ENCODE measurements around the gene EEPD1. TPM values are rescaled to one million over a fixed set of nuclear protein-coding genes. Genes with fewer than 3 reads are reported as not detected.

Gene EEPD1
- total RNA-seq, 4 donors from 2014 or later: 2.2 to 9.3 (median 6.2) TPM

DNA sequence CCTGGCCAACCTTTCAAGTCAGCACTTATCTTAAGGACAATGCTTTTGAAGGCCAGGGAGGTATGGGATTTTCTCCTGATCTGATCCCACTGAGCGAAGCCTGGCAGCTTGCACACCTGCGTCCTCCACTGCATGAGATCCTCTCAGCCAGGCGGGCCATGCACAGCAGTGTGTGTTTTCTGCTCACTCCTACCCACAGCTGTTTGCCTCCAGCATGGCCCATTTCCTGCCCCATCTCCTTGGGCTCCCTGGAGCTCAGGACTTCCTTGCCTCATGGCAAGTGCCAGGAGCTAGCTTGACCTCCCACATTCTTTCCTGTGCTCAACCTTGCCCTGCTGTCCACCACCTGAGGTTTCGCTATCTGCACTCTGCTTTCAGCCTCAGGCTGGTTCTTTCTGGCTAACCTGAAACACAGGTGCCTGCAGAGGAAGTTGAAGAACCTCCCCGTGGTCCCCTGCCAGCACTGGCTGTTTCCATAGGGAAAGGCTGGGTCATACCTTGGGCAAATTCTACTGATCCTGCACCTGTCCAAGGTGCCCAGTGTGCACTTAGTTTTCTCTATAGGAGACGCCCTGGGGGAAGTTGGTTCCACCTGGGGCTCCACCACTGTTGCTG lies 43.9 kb upstream of the EEPD1 start:
- H3K4me1 ChIP-seq: no peaks in the 10 kb centered on the region
- no peaks in the 10 kb centered on the region for H3K36me3 ChIP-seq
- intact Hi-C loops (cut with DNase I): no loop called here
- no peaks in the 10 kb centered on the region for H3K9me3 ChIP-seq
- no peak for DNase-seq
- WGBS, 2 donors: 74 to 76% methylated on average over 6 of the region's 6 CpGs
- no peak overlapping the region for H3K27ac ChIP-seq
- TF ChIP-seq POLR2A (IDR thresholded peaks at IDR 0.05): no peak
- TF ChIP-seq, protein P1, sequence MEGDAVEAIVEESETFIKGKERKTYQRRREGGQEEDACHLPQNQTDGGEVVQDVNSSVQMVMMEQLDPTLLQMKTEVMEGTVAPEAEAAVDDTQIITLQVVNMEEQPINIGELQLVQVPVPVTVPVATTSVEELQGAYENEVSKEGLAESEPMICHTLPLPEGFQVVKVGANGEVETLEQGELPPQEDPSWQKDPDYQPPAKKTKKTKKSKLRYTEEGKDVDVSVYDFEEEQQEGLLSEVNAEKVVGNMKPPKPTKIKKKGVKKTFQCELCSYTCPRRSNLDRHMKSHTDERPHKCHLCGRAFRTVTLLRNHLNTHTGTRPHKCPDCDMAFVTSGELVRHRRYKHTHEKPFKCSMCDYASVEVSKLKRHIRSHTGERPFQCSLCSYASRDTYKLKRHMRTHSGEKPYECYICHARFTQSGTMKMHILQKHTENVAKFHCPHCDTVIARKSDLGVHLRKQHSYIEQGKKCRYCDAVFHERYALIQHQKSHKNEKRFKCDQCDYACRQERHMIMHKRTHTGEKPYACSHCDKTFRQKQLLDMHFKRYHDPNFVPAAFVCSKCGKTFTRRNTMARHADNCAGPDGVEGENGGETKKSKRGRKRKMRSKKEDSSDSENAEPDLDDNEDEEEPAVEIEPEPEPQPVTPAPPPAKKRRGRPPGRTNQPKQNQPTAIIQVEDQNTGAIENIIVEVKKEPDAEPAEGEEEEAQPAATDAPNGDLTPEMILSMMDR (IDR thresholded peaks at IDR 0.05): no peak
- H3K4me3 ChIP-seq (replicated peaks in 1 of 3): no peak overlapping the region
- H3K27me3 ChIP-seq: no peaks in the 10 kb centered on the region

DNA sequence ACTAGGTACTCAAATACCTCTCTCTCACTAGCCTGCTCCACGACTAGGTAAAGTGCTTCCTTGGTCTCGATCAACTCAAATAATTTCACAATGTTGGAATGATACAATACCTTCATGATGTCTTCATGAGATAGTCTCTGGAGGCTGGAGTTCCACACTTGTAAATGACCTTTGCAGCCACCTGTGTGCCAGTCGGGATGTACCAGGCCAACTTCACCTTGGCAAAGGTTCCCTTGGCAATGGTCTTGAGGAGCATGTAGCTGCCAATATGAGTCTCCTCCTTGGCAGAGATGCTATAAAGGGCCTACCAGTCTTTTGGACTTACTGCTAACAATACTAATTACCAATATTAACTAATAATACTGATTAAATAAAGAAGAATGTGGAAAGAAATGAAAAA lies 42.5 kb upstream of the EEPD1 start:
- intact Hi-C loops (cut with DNase I): no loop called here
- H3K36me3 ChIP-seq: no peaks in the 10 kb centered on the region
- peaks cover 0 to 2% of the 10 kb centered on the region in 2 donors for H3K4me1 ChIP-seq
- no peak overlapping the region for H3K27ac ChIP-seq
- WGBS, 2 donors: 83 to 84% methylated on average over 3 of the region's 3 CpGs
- H3K9me3 ChIP-seq: no peaks in the 10 kb centered on the region
- no peak for DNase-seq
- TF ChIP-seq POLR2A (IDR thresholded peaks at IDR 0.05): no peak
- TF ChIP-seq, protein P1 (IDR thresholded peaks at IDR 0.05): no peak
- H3K4me3 ChIP-seq (replicated peaks in 1 of 3): no peak overlapping the region
- H3K27me3 ChIP-seq: no peaks in the 10 kb centered on the region

DNA sequence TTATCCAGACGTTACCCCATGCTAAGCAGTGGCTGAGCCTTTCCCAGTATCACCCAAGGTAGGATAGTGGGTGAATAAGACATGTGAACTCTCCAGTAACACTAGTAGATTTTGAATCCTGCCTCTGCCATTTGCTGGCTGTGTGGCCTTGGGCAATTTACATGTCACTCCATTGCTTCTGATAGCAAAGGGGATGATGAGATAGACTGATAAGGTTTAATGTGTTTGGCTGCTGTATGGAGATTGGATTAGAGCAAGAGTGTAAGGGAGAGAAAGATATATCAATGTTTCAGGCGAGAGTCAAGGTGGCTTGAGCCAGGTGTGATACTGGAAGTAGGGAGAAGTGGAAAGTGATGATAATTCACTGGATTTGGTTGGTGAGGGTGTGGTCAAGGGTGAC lies 40.1 kb upstream of the EEPD1 start:
- TF ChIP-seq, protein P1 (IDR thresholded peaks at IDR 0.05): no peak
- TF ChIP-seq POLR2A (IDR thresholded peaks at IDR 0.05): no peak
- intact Hi-C loops (cut with DNase I): no loop called here
- Histone ChIP-seq H3K9me3 (no peaks in the 10 kb centered on the region), H3K27me3 (no peaks in the 10 kb centered on the region), H3K4me3 (replicated peaks in 1 of 3) (no peak overlapping the region), H3K27ac (no peak overlapping the region), H3K36me3 (no peaks in the 10 kb centered on the region), H3K4me1 (peaks cover 0 to 18% of the 10 kb centered on the region in 2 donors)
- 88 to 89% methylated on average over 2 of the region's 2 CpGs for WGBS, 2 donors
- no peak for DNase-seq

DNA sequence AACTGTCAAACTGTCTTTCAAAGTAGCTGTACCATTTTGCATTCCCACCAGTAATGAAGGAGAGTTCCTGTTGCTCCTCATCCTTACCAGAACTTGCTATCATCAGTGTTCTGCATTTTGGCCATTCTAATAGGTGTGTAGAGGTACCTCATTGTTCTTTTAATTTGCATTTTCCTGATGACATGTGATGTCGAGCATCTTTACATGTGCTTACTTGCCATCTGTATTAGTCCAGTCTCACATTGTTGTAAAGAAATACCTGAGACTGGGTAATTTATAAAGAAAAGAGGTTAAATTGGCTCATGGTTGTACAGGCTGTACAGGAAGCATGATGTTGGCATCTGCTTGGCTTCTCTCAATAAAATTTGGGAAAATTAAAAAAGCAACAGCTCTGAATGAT lies 38.7 kb upstream of the EEPD1 start:
- intact Hi-C loops (cut with DNase I): no loop called here
- DNase-seq: no peak
- Histone ChIP-seq H3K4me3 (replicated peaks in 1 of 3) (no peak overlapping the region), H3K27me3 (no peaks in the 10 kb centered on the region), H3K36me3 (no peaks in the 10 kb centered on the region), H3K9me3 (no peaks in the 10 kb centered on the region), H3K27ac (no peak overlapping the region), H3K4me1 (peaks cover 0 to 18% of the 10 kb centered on the region in 2 donors)
- TF ChIP-seq, protein P1 (IDR thresholded peaks at IDR 0.05): no peak
- no peak for TF ChIP-seq POLR2A (IDR thresholded peaks at IDR 0.05)
- WGBS, 2 donors: 94 to 95% methylated on average over 1 of the region's 1 CpG

DNA sequence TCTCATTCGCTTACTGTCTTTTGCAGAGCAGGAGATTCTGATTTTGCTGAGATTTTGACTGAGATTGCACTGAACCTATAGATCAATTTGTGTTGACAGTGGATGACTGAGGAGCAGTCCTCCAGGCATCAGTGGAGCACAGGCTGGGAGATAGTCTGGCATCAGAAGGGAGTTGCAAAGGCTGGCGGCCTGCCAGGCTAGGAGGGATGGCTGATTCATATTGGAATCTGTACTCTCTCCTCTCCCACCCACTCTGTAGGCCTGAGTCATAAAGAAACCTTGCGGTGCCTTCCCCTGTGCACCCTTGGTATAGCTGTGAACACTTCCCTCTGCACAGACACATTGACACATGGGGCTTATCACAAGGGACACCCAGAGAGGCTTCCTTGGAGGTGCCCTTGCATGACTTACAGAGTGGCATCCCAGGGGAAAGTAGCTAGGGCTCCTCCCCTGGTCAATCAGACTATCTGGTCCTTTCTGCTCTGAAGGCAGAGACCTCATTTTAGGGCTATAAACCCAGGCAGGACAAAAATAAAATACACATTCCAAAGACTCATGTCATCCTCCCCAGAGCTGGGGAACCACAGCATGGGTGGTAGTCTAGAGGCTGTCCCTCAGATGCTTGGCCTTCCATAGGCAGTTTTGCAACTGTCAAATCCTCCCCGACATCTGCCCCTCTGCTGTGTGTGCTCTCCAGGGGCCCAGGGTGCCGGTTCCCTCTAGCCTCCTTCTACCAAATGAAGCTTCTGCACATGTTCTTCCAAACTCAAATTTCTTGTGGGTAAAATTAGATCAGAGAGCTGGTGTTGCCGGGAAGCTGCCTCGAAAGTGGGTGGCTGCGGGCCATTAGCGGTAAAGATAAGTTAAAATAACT lies 37.4 kb upstream of the EEPD1 start:
- intact Hi-C loops (cut with DNase I): no loop called here
- WGBS, 2 donors: 70 to 80% methylated on average over 9 of the region's 9 CpGs
- H3K4me1 ChIP-seq: peaks cover 0 to 18% of the 10 kb centered on the region in 2 donors
- H3K36me3 ChIP-seq: no peaks in the 10 kb centered on the region
- TF ChIP-seq POLR2A (IDR thresholded peaks at IDR 0.05): no peak
- TF ChIP-seq, protein P1 (IDR thresholded peaks at IDR 0.05): no peak
- H3K9me3 ChIP-seq: no peaks in the 10 kb centered on the region
- H3K4me3 ChIP-seq (replicated peaks in 1 of 3): no peak overlapping the region
- peak; percentile 13 to 30 for DNase-seq
- no peaks in the 10 kb centered on the region for H3K27me3 ChIP-seq
- H3K27ac ChIP-seq: no peak overlapping the region

Data from thyroid gland (tissue), 4 donors.